Activated T-cell treated with anti-CD3 and anti-CD28 coated beads, Interleukin-2, amount 50 U/mL, for 4 hours (primary cell): Measurements from ENCODE around the gene ATP11C. TPM values are rescaled to one million over a fixed set of nuclear protein-coding genes. Genes with fewer than 3 reads are reported as not detected.
A peak's percentile ranks its signal among the peaks of the same experiment; 100 is the strongest.
"Not testable (repeated sequence)": the region's sequence is repeated elsewhere in the genome, so short reads cannot be mapped to it uniquely, and the experiment has no call there.

ENCODE experiments used
- ATAC-seq, 2 donors: fragments of 200-7000 bp; cut with Tn5 transposase; one replicate each; pipeline ENCODE4 v1.10.0; 2021
- DNase-seq: peaks from one replicate; pipeline ENCODE4 v3.0.0-alpha.2; 2020
- H3K27me3 Mint-ChIP-seq: one replicate; pipeline ENCODE4 v1.8.0; 2021; ENCODE audit warnings: low read depth, mixed read lengths
- H3K36me3 Mint-ChIP-seq: one replicate; pipeline ENCODE4 v1.8.0; 2022; ENCODE audit warnings: mixed read lengths; ENCODE audit not compliant: insufficient read depth
- H3K4me1 Mint-ChIP-seq: one replicate; pipeline ENCODE4 v1.8.0; 2021; ENCODE audit warnings: low read depth, mixed read lengths
- H3K4me3 Mint-ChIP-seq: one replicate; pipeline ENCODE4 v1.8.0; 2021; ENCODE audit warnings: mild to moderate bottlenecking, moderate library complexity, mixed read lengths
- H3K9me3 Mint-ChIP-seq: one replicate; pipeline ENCODE4 v1.8.0; 2021; ENCODE audit warnings: mixed read lengths
- total RNA-seq, 3 donors: library from RNA; stranded (reverse); gene quantifications; one replicate each; pipeline ENCODE4 v1.2.1, GENCODE V29; 2021

Gene ATP11C
- total RNA-seq, 3 donors from 2014 or later, result 12.7 to 15.5 (median 14.1) TPM

DNA sequence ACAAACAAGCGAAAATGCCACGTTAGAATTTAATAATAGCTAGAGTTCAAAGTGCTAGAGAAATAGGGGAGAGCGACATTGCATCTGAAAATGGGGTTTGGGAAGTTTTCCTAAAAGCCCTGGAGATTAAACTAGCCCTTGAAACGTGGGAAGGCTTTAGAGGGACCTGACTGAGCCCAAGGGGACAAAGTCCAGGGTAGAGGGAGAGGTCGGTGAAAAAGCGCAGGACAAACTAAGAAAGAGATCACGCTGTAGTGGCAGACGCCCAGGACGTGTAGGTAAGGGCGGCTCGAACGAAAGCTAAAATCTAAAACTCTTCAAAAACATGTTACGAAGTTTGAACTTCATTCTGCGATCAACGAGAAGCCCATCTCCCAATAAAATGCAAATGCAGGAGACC lies 1.1 kb upstream of the ATP11C start:
- no peaks in the 10 kb centered on the region for H3K27me3 Mint-ChIP-seq
- no peaks in the 10 kb centered on the region for H3K9me3 Mint-ChIP-seq
- ATAC-seq (no peak), DNase-seq (no peak)
- H3K4me3 Mint-ChIP-seq, result peak overlapping the region; percentile 88
- H3K36me3 Mint-ChIP-seq, result no peaks in the 10 kb centered on the region
- peaks cover 21% of the 10 kb centered on the region for H3K4me1 Mint-ChIP-seq

- Mint-ChIP-seq H3K9me3 (no peaks in the 10 kb centered on the region), H3K4me3 (peak overlapping the region; percentile 88), H3K27me3 (no peaks in the 10 kb centered on the region), H3K36me3 (no peaks in the 10 kb centered on the region), H3K4me1 (peaks cover 22% of the 10 kb centered on the region)
- ATAC-seq (peak; percentile 33 to 51), DNase-seq (peak; percentile 33)
These were observed 566 bp downstream of the ATP11C start for GRCh38 chrX:139932073-139932900.

DNA sequence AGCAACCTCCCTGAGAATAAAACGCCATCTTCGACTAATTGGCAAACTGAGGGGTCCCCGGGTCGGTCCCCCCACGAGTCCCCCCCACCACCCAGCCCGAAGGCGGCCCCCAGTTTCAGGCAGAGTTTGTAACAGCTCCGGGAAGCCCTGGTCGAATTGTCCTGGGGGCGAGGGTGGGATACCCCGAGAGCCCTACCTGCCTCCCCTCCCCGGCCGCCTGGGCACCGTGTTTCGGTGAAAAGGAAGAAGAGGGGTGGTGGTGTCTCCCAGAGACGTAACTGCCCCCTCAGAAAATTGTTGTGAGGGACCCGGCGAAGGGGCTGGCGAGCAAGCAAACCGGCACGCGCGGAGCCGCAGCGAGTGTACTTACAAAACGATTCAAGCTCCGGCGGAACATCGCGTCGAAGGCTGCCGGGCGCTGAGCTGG lies 1.2 kb downstream of the ATP11C start:
- H3K4me3 Mint-ChIP-seq, result peak overlapping the region; percentile 81
- ATAC-seq, result no peak
- H3K4me1 Mint-ChIP-seq, result peaks cover 24% of the 10 kb centered on the region
- no peaks in the 10 kb centered on the region for H3K36me3 Mint-ChIP-seq
- H3K27me3 Mint-ChIP-seq, result no peaks in the 10 kb centered on the region
- DNase-seq, result no peak
- no peaks in the 10 kb centered on the region for H3K9me3 Mint-ChIP-seq

DNA sequence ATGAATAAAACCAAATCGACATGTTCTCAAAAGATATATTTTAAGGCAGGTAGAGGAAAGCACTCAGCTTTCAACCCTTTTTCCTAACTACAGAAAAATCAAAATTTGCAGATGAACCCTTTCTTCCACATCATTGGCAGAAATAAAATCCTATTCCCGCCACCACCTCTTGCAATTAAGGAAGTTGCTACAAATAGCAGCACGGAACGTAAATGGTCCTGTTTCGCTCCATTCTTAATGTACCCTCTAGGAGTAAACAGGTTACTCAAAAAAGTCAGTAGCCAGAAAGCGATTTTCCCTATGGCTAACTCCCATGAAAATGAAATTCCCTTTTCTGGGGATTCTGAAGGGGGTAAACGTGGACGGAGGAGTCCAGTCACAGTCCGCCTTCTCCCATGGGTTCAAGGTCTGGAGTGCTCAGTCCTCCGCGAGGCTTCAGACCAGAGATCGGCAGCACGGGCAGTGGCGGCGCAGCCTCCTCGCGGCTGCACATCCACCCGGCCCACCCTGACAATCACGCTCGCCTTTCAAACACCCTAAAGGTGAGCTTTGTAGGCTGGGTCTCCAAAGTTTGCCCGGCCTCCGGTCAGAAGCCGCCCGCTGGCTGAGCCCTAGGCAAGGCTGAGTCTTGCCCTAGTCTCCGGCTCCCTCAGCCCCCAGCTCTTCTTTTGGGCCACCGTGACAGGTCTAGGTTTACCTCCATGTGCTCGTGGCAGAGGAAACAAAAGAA lies 1.8 kb downstream of the ATP11C start:
- Mint-ChIP-seq H3K36me3 (no peaks in the 10 kb centered on the region), H3K27me3 (no peaks in the 10 kb centered on the region), H3K9me3 (no peaks in the 10 kb centered on the region), H3K4me3 (peak overlapping the region; percentile 81), H3K4me1 (peaks cover 25% of the 10 kb centered on the region)
- no peak for DNase-seq
- ATAC-seq, result no peak

DNA sequence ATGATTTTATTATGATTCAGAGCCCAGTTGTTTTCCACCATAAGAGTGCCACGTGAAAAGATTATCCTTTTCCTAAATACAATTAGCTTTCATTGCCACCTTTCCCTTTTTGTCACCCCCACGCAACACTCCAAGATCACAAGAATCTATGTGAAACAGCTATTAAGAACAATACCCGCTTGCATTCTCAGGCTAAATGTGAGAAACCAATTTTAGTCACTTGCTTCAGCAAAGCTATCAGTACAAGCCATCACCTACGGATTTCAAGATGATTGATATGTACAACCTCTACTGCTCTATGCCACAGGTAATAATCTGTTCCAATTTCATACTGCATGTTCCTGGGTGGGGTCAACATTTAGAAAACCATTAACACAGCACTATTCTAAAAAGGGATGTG lies 2.5 kb downstream of the ATP11C start:
- H3K4me1 Mint-ChIP-seq, result peaks cover 31% of the 10 kb centered on the region

DNA sequence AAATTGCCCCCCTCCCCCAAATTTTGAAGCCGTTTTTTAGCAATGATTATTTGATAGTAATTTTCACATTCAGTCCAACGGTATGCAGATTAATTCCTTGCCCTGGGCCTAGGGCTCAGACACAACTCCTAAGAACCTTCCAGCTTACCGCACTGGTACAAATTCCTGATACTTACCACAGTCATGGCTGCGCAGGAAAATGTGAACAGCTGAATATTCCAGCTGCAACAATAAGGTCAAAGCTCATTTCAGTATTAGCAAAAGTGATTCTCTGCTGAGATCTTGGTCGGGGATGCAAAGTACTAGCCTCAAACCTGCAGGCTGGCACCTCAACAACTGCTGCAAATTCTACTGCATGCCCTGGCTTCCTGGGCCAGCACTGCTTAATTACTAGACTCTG lies 3.0 kb downstream of the ATP11C start:
- H3K4me3 Mint-ChIP-seq, result peak overlapping the region; percentile 81
- peaks cover 34% of the 10 kb centered on the region for H3K4me1 Mint-ChIP-seq
- H3K27me3 Mint-ChIP-seq, result no peaks in the 10 kb centered on the region

More for the DNA sequence above, 2.5 kb downstream of the ATP11C start:
- no peaks in the 10 kb centered on the region for H3K9me3 Mint-ChIP-seq
- no peaks in the 10 kb centered on the region for H3K27me3 Mint-ChIP-seq
- no peak for DNase-seq
- H3K36me3 Mint-ChIP-seq, result no peaks in the 10 kb centered on the region
- peak overlapping the region; percentile 81 for H3K4me3 Mint-ChIP-seq
- no peak for ATAC-seq

DNA sequence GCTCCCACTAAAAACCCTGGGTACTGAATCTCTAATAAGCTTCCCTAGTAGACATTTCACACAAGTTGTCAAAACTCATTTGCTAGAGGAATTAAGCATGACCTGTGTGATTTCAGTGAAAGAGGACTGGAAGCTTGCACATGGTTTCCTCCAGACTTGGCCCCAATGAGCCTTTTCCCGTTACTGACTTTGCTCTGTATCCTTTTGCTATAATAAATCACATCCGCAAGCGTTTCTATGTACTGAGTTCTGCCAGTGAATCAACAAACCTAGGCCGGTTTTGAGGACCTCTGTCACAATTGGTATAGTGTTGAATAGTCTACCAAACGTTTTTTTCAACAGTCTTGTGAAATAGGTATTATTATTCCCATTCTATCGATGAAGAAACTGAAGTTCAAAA lies 8.2 kb downstream of the ATP11C start:
- ATAC-seq, result no peak
- no peak for DNase-seq
- Mint-ChIP-seq H3K4me1 (peaks cover 42% of the 10 kb centered on the region), H3K27me3 (no peaks in the 10 kb centered on the region), H3K9me3 (no peaks in the 10 kb centered on the region), H3K36me3 (peaks cover 7% of the 10 kb centered on the region), H3K4me3 (no peak overlapping the region)

More for the DNA sequence above, 3.0 kb downstream of the ATP11C start:
- Mint-ChIP-seq H3K9me3 (no peaks in the 10 kb centered on the region), H3K36me3 (no peaks in the 10 kb centered on the region)
- DNase-seq (no peak), ATAC-seq (no peak)

- H3K4me3 Mint-ChIP-seq, result no peak overlapping the region
- ATAC-seq (no peak), DNase-seq (no peak)
- no peaks in the 10 kb centered on the region for H3K9me3 Mint-ChIP-seq
- peaks cover 7% of the 10 kb centered on the region for H3K36me3 Mint-ChIP-seq
- H3K4me1 Mint-ChIP-seq, result peaks cover 40% of the 10 kb centered on the region
- no peaks in the 10 kb centered on the region for H3K27me3 Mint-ChIP-seq
These were observed 8.7 kb downstream of the ATP11C start for GRCh38 chrX:139924069-139924695.

DNA sequence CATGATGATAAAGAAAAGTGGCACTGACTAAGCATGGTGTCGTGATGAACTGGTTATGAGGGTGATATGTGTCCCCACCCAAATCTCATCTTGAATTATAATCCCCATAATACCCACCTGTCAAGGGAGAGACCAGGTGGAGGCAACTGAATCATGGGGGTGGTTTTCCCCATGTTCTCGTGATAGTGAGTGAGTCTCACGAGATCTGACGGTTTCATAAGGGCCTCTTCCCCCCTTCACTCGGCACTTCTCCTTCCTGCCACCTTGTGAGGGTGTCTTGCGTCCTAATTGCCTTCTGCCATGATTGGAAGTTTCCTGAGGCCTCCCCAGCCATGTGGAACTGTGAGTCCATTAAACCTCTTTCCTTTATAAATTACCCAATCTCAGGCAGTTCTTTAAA lies 11.7 kb downstream of the ATP11C start:
- peaks cover 38% of the 10 kb centered on the region for H3K4me1 Mint-ChIP-seq
- not testable (repeated sequence) for DNase-seq, ATAC-seq, H3K27me3 Mint-ChIP-seq, H3K9me3 Mint-ChIP-seq, H3K36me3 Mint-ChIP-seq, H3K4me3 Mint-ChIP-seq

- H3K36me3 Mint-ChIP-seq, result peaks cover 7% of the 10 kb centered on the region
- no peak for DNase-seq
- ATAC-seq, result no peak
- peaks cover 31% of the 10 kb centered on the region for H3K4me1 Mint-ChIP-seq
- no peaks in the 10 kb centered on the region for H3K27me3 Mint-ChIP-seq
- H3K4me3 Mint-ChIP-seq, result no peak overlapping the region
- H3K9me3 Mint-ChIP-seq, result no peaks in the 10 kb centered on the region
These were observed 12.5 kb downstream of the ATP11C start for GRCh38 chrX:139920316-139920715.

- peaks cover 20% of the 10 kb centered on the region for H3K4me1 Mint-ChIP-seq
- H3K9me3 Mint-ChIP-seq, result no peaks in the 10 kb centered on the region
These were observed 18.4 kb downstream of the ATP11C start for GRCh38 chrX:139914421-139914820.

DNA sequence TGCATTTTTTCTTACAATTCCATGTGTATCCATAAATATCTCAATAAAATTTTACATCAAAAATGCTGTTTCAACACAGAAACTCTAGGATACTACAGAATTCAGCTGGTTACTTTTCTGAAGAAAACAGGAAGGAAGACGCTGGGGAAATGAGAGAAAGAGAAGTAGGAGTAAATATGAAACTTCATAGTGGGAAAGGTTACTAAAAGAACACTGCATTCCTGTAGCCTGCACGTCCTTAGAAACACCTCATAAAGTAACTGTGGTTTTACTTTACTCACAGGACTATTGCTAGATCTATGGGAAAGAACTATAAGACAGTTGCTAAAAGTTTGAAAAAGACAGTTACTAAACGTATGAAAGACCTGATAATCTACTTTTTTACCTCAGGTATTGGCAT lies 23.1 kb downstream of the ATP11C start:
- peaks cover 36% of the 10 kb centered on the region for H3K4me1 Mint-ChIP-seq
- H3K9me3 Mint-ChIP-seq, result no peaks in the 10 kb centered on the region
- ATAC-seq (peak in 1 of 2 donors; percentile 46), DNase-seq (no peak)
- H3K27me3 Mint-ChIP-seq, result no peaks in the 10 kb centered on the region
- peaks cover 2% of the 10 kb centered on the region for H3K36me3 Mint-ChIP-seq
- H3K4me3 Mint-ChIP-seq, result no peak overlapping the region

More at GRCh38 chrX:139914421-139914820, 18.4 kb downstream of the ATP11C start:
- DNase-seq, result no peak
- H3K4me3 Mint-ChIP-seq, result no peak overlapping the region
- H3K36me3 Mint-ChIP-seq, result peaks cover 2% of the 10 kb centered on the region
- no peaks in the 10 kb centered on the region for H3K27me3 Mint-ChIP-seq
- ATAC-seq, result no peak

DNA sequence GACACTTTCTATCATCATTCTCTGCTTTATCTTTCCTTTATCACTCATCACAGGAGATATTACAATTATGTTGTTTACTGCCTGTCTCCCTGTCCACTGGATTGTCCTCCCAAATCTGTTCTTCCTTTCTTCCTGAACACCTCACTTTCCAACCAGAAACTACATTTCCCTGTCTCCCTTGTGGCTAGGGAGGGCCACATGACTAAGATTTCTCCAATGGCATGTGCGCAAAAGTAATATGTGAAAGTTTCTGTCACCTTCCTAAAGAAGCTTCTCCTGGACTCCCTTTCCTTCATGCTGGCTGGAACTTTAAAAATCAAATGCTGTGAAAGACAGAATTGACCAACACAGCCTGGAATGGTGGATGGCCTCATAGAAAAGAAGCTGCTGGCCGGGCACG lies 25.8 kb downstream of the ATP11C start:
- Mint-ChIP-seq H3K36me3 (no peaks in the 10 kb centered on the region), H3K4me3 (no peak overlapping the region), H3K9me3 (no peaks in the 10 kb centered on the region), H3K4me1 (peaks cover 38% of the 10 kb centered on the region), H3K27me3 (no peaks in the 10 kb centered on the region)
- DNase-seq, result no peak
- ATAC-seq, result no peak

DNA sequence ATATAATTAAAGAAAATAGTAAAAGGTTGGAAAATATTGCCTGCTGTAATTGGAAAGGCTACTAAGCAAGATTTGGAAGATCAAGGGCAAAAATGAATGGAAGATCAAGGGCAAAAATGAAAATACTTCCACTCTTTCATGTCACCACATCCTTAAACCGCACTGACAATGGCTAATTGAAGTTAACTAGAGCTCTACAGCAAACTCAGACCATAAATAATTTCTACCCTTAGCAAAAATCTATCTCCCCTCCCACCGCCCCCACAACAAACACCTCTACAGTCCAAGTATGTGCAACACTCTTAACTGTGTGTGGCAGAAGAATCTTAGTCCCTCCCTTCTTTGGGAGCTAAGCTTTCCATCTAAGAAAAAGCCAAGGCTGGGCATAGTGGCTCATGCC lies 27.1 kb downstream of the ATP11C start:
- DNase-seq, result no peak
- Mint-ChIP-seq H3K4me3 (no peak overlapping the region), H3K27me3 (no peaks in the 10 kb centered on the region), H3K9me3 (no peaks in the 10 kb centered on the region), H3K36me3 (no peaks in the 10 kb centered on the region), H3K4me1 (peaks cover 34% of the 10 kb centered on the region)
- no peak for ATAC-seq
